ENCODE results near the gene ZNF804B.

ZNF804B gene

DNA sequence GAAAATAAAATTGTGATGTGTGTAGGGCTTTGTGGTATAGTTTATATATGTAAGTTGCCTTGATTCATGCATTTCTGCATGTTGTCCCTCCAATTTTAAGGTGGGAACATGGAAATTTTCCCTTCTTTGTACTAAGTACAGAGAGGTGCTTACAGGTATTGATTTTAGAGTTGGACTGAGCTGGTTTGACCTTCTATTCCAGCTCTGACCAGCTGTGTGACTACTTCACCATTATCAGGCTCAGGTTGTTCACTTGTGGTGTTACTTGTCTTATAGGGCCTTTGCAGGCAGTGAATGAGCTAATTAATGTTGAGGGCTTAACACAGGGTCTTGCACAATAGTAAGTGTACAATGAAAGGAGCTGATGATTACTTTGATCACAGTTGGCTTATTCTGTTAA lies 16.3 kb downstream of the ZNF804B start:
- no peak for ATAC-seq
- no peak for TF ChIP-seq ZC3H10 (CRISPR knock-in tag; IDR thresholded peaks at IDR 0.05)
- no peak for TF ChIP-seq ESRRG (CRISPR knock-in tag; IDR thresholded peaks at IDR 0.05)
- no peak for TF ChIP-seq ZNF565 (CRISPR knock-in tag; conservative IDR thresholded peaks at IDR 0.05; ENCODE audit: low read depth)
- no peak for TF ChIP-seq TOX (CRISPR knock-in tag; IDR thresholded peaks at IDR 0.05; ENCODE audit: borderline replicate concordance)
- no peak for TF ChIP-seq BACH2 (CRISPR knock-in tag; IDR thresholded peaks at IDR 0.05; ENCODE audit: borderline replicate concordance)
- no peak for TF ChIP-seq GLIS3 (CRISPR knock-in tag; IDR thresholded peaks at IDR 0.05)
- TF ChIP-seq ARNTL (CRISPR knock-in tag; IDR thresholded peaks at IDR 0.05; ENCODE audit: borderline replicate concordance, low read depth): no peak
- no peak for TF ChIP-seq TCF4 (CRISPR knock-in tag; IDR thresholded peaks at IDR 0.05; ENCODE audit: borderline replicate concordance)

DNA sequence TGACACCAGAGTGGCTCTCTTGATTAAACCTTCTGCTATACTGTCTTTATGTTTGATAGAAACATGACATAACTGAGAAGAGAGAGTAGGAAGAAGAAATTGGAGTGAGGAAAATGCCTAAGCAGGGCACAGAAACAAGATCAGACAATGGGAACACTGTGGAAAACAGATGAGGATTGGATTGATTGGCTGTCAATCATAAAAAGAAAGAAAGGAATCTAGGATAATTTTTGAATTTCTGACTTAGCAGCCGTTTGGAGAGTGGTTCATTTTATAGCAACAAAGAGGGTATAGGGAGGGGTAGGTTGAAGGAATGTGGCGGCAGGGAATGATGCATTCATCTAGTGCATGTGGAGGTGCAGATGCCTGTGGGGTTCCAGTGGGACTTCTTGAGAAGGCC lies 28.3 kb downstream of the ZNF804B start:
- TF ChIP-seq RARB (CRISPR knock-in tag; IDR thresholded peaks at IDR 0.05) (no peak), ZNF70 (CRISPR knock-in tag; IDR thresholded peaks at IDR 0.05) (no peak), GLIS3 (CRISPR knock-in tag; IDR thresholded peaks at IDR 0.05) (no peak), OSR1 (CRISPR knock-in tag; IDR thresholded peaks at IDR 0.05) (no peak), ZFP30 (CRISPR knock-in tag; IDR thresholded peaks at IDR 0.05) (no peak), PPARA (CRISPR knock-in tag; IDR thresholded peaks at IDR 0.05; ENCODE audit: borderline replicate concordance) (no peak)
- TF ChIP-seq, protein P1, sequence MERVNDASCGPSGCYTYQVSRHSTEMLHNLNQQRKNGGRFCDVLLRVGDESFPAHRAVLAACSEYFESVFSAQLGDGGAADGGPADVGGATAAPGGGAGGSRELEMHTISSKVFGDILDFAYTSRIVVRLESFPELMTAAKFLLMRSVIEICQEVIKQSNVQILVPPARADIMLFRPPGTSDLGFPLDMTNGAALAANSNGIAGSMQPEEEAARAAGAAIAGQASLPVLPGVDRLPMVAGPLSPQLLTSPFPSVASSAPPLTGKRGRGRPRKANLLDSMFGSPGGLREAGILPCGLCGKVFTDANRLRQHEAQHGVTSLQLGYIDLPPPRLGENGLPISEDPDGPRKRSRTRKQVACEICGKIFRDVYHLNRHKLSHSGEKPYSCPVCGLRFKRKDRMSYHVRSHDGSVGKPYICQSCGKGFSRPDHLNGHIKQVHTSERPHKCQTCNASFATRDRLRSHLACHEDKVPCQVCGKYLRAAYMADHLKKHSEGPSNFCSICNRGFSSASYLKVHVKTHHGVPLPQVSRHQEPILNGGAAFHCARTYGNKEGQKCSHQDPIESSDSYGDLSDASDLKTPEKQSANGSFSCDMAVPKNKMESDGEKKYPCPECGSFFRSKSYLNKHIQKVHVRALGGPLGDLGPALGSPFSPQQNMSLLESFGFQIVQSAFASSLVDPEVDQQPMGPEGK (CRISPR knock-in tag; IDR thresholded peaks at IDR 0.05; ENCODE audit: borderline replicate concordance): no peak
- no peak for ATAC-seq

DNA sequence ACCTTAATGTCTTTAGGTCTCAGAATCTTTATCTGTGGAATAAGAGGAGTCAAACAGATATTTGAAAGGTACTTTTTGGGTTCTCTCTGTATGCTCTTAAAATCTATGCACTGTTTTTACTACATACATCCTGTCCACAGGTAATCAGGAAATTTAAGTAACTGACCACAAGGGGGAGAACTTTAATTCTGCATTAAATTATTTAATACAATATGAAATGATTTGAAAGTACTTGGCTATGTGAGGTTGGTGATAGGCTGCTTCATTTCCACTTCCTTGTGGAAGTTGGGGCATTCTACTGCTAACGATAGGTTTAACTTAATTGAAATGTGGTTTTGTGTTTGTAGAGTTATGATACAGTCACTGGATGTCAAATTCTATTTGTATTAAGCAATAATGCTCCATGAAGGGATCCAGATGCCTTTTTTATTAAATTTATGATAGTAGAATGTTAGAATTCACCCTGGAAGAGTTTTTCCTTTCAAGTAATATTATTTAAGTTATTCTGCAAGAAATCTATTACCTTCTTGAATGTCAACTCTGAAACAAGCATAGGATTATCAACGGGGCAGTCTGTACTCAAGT lies 30.1 kb downstream of the ZNF804B start:
- TF ChIP-seq TOX (CRISPR knock-in tag; IDR thresholded peaks at IDR 0.05; ENCODE audit: borderline replicate concordance) (no peak), ESRRG (CRISPR knock-in tag; IDR thresholded peaks at IDR 0.05) (no peak), TCF4 (CRISPR knock-in tag; IDR thresholded peaks at IDR 0.05; ENCODE audit: borderline replicate concordance) (peak; percentile 65; the same call in 1 of the 2 replicates), POU6F1 (CRISPR knock-in tag; IDR thresholded peaks at IDR 0.05; ENCODE audit: borderline replicate concordance, low read depth) (no peak), CSDC2 (CRISPR knock-in tag; IDR thresholded peaks at IDR 0.05) (no peak), ISL1 (CRISPR knock-in tag; IDR thresholded peaks at IDR 0.05) (peak; percentile 73)
- TF ChIP-seq, protein P1 (CRISPR knock-in tag; IDR thresholded peaks at IDR 0.05; ENCODE audit: borderline replicate concordance): peak; percentile 60; the same call in 1 of the 2 replicates
- ATAC-seq: peak; percentile 82

DNA sequence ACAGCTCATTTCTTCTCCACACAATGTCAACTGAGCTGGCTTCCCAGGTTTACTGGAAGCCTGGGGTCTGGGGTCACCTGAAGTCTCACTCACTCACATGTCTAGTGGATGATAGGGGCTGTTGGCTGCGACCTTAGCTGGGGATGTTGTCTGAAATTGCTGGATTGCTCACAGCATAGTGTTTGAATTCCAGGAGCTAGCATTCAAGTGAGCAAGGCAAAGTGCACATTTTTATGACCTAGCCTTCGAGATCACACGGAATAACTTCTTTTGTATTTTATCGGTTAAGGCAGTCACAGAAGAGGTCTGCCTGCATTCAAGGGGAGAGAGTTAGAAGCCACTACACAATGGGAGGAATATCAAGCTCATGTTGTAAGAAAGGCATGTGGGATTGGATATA lies 32.4 kb downstream of the ZNF804B start:
- no peak for ATAC-seq
- TF ChIP-seq ARNTL (CRISPR knock-in tag; IDR thresholded peaks at IDR 0.05; ENCODE audit: borderline replicate concordance, low read depth): no peak
- no peak for TF ChIP-seq ZNF70 (CRISPR knock-in tag; IDR thresholded peaks at IDR 0.05)
- TF ChIP-seq POU6F1 (CRISPR knock-in tag; IDR thresholded peaks at IDR 0.05; ENCODE audit: borderline replicate concordance, low read depth): no peak
- TF ChIP-seq PPARA (CRISPR knock-in tag; IDR thresholded peaks at IDR 0.05; ENCODE audit: borderline replicate concordance): no peak
- no peak for TF ChIP-seq OSR1 (CRISPR knock-in tag; IDR thresholded peaks at IDR 0.05)
- TF ChIP-seq GLIS3 (CRISPR knock-in tag; IDR thresholded peaks at IDR 0.05): no peak

- TF ChIP-seq ZNF70 (CRISPR knock-in tag; IDR thresholded peaks at IDR 0.05): no peak
- TF ChIP-seq CSRNP3 (CRISPR knock-in tag; IDR thresholded peaks at IDR 0.05): no peak
- TF ChIP-seq ESRRG (CRISPR knock-in tag; IDR thresholded peaks at IDR 0.05): no peak
- no peak for TF ChIP-seq OSR1 (CRISPR knock-in tag; IDR thresholded peaks at IDR 0.05)
- TF ChIP-seq ZC3H10 (CRISPR knock-in tag; IDR thresholded peaks at IDR 0.05): no peak
- no peak for TF ChIP-seq SNAI2 (CRISPR knock-in tag; IDR thresholded peaks at IDR 0.05)
- TF ChIP-seq ZNF8 (CRISPR knock-in tag; IDR thresholded peaks at IDR 0.05): no peak
- no peak for TF ChIP-seq ZFP3 (CRISPR knock-in tag; IDR thresholded peaks at IDR 0.05)
- TF ChIP-seq ZFP30 (CRISPR knock-in tag; IDR thresholded peaks at IDR 0.05): no peak
- TF ChIP-seq ARNTL (CRISPR knock-in tag; IDR thresholded peaks at IDR 0.05; ENCODE audit: borderline replicate concordance, low read depth): no peak
- no peak for TF ChIP-seq PPARA (CRISPR knock-in tag; IDR thresholded peaks at IDR 0.05; ENCODE audit: borderline replicate concordance)
- TF ChIP-seq ISL1 (CRISPR knock-in tag; IDR thresholded peaks at IDR 0.05): no peak
- TF ChIP-seq CREB5 (CRISPR knock-in tag; IDR thresholded peaks at IDR 0.05; ENCODE audit: low read depth): no peak
- no peak for TF ChIP-seq ZNF565 (CRISPR knock-in tag; conservative IDR thresholded peaks at IDR 0.05; ENCODE audit: low read depth)
These were observed 32.9 kb downstream of the ZNF804B start for GRCh38 chr7:88792361-88792760.

More at GRCh38 chr7:88792361-88792760, 32.9 kb downstream of the ZNF804B start:
- no peak for ATAC-seq

Data from SK-N-SH treated with all-trans-retinoic acid at 6 μM for 48 hours (cell line).